ENCODE measurements around the gene NEK2.
"Not testable (repeated sequence)": the region's sequence is repeated elsewhere in the genome, so short reads cannot be mapped to it uniquely, and the experiment has no call there.

Gene NEK2

DNA sequence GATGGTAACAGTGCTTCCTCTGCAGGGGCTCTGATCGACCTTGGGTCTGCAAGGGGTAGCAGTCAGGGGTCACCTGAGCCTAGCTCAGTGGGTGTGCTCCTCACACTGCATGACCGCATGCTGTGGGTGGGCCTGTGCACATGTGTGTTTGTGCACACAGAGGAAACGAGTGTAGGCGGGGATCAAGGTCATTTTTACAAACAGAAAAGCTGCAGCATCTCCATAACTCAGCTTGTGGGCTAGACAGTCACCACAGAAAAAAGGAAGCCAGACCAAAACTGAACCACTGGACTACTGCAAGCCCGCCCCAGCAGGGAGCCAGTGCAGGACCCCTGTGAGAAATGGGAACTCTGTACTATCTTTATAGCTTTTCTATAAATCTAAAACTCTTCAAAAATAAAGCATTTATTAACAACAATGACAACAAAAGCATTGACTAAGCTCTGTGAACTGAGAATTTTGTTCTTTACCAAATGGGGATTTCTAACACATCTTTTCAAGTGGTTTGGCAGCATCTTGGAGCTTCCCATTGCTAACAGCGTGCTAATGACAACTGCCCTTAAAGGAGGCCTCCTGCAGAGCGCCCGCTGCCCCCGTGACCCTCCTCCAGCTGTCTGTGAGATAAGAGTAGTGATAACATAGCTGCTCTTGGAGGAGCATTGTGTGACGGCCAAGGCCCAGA is 19.9 kb upstream of the NEK2 start:
- DNase-seq (ENCODE audit: low read depth) = no peak

DNA sequence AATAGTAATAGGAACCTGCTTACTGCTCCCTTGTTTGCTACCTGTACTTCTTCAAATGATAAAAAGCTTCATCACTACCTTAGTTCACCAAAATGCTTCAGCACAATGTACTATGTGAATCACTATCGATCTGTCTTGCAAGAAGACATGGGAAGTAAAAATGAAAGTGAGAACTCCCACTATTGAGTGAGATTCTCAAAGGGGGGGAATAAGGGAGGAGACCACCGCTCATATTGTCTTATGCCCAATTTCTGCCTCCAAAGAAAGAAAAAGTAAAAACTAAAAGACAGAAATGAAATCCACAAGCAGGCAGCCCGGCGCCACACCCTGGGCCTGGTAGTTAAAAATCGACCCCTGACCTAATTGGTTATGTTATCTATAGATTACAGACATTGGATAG is 18.5 kb upstream of the NEK2 start:
- not testable (repeated sequence) for DNase-seq (ENCODE audit: low read depth)

DNA sequence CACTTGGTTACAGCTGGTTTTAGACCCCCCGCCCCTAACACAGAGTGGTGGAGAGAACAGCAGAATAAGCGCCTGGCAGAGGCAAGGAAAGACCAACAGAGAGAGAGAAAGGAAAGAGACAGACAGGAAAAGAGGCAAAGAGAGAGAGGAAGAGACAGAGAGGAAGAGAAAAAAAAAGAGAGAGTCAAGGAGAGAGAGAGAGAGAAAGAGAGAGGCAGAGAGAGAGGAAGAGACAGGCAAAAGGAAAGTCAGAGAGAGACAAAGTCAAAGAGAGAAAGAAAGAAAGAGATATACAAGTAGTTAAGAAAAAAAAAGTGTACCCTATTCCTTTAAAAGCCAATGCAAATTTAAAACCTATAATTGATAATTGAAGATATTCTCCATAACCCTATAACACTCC is 13.0 kb upstream of the NEK2 start:
- DNase-seq (ENCODE audit: low read depth) = no peak

DNA sequence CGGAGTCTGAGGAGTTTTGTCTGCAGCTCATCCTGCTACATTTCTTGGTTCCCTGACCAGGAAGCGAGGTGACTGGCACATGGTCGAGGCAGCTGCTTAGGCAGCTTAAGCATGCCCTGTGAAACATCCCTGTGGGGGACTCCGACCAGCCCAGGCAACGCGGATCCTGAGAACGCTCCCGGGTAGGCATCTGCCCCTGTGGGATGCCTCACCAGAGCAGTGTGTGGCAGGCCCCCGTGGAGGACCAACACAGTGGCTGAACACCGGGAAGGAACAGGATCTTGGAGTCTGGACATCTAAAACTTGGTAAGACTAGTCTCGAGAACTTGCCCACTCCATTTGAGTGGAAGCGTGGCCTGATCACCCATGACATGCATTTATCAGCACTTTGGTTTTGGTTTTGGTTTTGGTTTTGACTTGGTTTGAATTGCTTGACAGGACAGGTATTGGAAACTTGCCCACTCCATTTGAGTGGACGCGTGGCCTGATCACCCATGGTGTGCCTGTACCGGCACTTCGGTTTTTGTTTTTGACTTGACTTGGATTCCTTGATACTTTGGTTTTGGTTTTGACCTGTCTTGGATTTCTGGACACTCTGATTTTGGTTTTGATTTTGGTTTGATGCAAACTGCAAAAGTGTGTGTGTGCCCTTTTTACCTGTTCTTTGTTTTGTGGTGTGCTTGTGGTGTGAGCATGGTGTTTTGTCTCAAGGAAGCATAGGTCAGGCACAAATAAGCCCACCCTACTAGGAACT is 12.2 kb upstream of the NEK2 start:
- DNase-seq (ENCODE audit: low read depth) = no peak

DNA sequence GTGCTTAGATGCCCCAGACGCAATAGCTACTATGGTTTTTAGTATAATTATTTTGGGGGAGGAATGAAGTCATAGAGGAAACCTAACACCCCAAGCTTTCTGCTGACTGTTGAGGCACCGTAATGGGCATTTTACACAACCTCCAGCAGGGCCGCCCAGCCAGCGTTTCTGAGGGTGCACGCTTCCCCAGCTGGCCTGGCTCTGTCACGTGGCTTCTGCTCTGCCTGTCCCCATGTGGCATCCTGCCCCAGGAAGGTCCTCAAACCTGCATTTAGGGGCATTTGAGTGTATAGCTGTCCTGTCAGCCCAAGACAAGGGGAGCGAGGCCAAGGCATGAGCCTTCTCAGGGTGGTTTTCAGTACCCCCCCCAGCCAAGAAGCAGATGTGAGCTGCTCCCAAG is 10.4 kb upstream of the NEK2 start:
- no peak for DNase-seq (ENCODE audit: low read depth)

DNA sequence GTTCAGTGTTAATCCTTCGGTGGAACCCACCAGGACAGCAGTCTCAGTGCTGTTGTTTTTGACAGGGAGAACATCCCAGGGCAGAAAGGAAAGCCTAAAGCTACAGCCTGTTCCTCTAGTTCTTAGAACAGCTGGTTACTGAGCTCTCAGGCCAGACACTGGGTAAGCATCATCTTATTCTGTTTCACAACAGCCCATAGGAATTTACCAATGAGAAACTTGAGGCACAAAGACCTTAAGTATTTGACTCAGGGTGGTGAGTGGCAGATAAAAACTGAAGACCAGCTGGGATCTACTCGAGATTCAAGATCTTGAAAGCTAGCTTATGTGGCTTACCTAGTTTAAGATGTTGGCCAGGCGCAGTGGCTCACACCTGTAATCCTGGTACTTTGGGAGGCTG is 9.4 kb upstream of the NEK2 start:
- DNase-seq (ENCODE audit: low read depth) = no peak

DNA sequence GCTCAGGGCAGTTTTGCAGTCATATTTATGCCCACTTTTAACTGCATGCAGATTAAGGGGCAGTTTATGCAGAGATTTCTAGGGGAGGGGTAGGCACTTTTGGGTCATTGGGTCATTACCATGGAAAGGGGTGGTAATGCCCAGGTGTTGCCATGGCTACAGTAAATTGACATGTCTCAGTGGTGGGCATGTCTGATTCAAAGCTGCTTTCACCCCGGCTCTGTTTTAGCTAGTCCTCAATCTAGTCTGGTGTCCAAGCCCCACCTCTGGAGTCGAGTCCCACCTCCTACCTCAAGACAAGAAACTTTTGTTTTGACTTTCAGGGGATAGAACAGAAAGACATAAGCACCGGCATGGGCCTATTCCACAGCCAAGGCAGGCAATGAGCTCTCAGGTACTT is 8.9 kb upstream of the NEK2 start:
- DNase-seq (ENCODE audit: low read depth) = no peak

DNA sequence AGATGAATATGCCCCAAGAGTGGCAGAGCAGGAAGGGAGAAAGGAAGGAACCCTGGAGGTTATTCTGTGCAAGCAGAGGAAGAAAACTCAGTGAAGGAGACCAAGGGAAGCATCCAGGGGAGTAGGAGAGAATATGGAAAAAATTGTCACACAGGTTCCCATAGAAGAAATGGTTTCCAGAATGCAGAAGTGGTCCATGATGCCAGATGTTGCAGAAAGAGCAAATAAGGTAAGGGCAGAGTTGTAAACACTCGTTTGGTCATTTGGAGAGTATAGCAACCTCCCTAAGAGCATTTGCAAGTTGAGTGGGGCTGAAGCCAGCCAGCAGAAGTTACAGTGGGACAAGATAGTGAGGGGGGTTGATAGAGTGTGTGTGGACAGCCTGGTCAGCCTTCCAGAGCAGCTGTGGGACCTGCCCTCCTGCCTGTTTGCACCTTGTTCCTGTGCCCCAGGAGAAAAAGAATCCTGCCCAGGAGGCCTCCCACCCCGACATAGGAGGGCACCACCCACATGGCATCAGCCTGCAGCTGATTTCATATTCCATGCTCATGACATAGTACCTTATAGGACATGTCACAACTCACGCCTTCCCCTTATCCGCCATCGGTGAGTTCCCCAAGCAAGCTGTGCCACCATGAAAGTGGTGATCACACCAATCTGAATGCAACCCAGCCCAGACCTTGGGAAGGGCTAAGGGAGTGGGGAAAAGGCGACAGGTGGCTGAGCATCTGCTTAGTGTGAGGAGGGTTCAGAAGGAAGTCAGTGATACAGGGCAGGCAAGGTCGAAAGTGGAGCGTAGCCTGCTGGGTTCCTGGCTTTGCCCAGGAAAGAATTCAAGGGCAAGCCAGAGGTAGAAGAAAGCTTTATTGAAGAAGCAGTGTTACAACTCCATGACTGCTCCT is 8.2 kb upstream of the NEK2 start:
- DNase-seq (ENCODE audit: low read depth) = no peak

DNA sequence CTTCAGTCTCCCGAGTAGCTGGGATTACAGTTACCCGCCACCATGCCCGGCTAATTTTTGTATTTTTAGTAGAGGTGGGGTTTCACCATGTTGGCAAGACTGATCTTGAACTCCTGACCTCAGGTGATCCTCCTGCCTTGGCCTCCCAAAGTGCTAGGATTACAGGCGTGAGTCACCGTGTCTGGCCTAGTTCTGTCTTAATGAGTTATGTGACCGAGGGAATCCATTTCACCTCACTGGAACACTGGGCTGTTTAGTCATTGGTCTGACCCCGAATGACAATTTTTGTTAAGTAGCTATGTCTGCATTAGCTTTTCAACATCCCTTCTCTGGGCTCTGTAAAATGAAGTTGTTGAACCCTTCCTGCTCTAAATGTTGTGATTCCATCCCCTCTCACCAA is 6.8 kb upstream of the NEK2 start:
- DNase-seq (ENCODE audit: low read depth) = not testable (repeated sequence)

DNA sequence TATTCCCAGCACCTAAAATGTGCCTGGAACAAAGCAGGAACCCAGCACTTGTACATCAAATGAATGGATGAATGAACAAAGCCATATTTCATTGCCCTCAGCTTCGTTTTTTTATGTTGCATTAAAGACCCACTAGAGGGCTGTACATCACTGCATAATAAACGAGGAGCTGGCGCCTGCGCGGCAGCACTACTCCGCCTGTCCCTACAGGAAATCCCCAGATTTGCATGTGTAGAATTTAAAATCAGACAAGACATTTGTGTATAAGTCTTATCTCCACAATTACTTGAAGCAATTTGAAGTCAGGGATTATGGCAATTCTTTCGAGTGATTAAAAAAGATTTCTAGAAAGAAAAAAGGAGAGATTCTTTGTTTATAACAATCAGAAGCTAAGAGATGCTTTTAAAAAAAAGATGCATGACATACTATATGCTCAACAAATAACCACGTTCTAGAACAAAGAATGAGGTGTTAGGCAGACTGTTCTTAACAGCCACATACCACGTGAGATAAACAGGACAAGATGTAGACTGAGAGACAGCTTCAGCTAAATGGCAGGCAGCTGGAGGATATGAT is 5.4 kb upstream of the NEK2 start:
- peak; percentile 62 for DNase-seq (ENCODE audit: low read depth)

DNA sequence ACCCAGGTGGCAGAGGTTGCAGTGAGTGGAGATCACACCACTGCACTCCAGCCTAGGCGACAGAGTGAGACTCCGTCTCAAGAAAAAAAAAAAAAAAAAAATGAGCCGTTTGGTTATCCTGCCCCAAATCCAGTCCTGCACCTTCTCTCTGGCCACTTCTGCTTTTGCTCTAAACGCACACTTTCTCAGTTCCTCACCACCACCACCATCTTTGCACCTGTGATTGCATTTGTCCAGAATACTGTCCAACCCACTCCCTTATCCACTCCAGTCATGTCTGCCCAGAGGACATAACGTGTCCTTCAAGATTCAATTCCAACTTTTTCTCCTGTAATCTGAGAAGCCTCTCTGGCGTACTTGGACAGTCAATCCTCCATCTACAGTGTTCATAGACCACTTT is 2.2 kb upstream of the NEK2 start:
- no peak for DNase-seq (ENCODE audit: low read depth)

DNA sequence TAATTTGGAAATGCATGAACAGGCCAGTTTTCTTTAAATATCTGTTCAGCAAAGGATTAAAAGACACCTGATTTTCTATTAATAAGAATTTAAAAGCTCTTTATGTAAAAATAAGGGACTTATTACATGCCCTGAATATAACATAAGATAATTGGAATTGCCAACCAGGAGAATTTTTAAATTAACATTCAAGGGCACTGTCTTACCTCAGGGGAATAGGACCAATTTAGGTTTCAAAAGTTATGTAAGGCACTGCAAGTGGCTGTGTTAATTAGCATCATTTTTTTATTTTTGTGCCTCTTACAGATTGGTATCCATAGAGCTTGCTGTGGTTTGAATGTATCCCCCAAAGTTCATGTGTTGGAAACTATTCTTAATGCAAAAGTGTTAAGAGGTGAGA is 1.3 kb upstream of the NEK2 start:
- no peak for DNase-seq (ENCODE audit: low read depth)

DNA sequence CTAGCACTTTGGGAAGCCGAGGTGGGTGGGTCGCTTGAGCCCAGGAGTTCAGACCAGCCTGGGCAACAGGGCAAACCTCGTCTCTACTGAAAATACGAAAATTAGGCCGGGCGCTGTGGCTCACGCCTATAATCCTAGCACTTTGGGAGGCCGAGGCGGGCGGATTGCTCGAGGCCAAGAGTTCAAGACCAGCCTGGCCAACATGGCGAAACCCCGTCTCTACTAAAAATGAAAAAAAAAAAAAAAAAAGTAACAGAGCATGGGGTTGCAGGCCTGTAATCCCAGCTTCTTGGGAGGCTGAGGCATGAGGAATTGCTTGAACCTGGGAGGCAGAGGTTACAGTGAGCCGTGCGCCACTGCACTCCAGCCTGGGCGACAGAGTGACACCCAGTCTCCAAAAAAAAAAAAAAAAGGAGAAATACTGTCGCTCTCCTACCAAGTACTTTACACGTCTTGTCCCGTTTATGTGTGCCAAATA is 724 bp upstream of the NEK2 start:
- no peak for DNase-seq (ENCODE audit: low read depth)

DNA sequence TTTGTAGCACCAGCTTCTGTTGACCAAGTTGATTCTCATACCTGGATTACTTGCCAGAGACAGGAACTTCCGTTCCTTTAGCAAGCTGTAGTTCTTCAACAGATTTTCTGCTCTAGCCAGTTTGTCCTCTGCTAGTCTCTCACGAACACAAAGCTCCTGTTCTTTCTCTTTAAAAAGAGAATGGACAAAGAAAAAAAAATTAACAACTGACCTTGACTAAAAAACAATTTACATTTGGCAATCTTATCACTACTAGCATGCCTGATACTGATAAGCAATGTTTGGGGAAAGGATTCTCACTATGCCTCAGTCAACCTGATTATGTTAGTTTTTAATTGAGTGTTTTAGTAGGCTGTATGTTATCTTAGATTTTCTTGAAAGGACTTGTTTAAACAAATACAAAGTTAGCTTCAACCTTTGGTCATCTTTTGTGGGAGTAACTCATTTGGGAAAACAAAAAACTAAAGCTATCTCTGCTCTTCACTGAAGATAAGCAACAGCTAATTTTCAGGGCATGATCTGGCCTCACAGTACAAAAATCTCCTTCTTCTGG is 8.3 kb downstream of the NEK2 start:
- no peak for DNase-seq (ENCODE audit: low read depth)

DNA sequence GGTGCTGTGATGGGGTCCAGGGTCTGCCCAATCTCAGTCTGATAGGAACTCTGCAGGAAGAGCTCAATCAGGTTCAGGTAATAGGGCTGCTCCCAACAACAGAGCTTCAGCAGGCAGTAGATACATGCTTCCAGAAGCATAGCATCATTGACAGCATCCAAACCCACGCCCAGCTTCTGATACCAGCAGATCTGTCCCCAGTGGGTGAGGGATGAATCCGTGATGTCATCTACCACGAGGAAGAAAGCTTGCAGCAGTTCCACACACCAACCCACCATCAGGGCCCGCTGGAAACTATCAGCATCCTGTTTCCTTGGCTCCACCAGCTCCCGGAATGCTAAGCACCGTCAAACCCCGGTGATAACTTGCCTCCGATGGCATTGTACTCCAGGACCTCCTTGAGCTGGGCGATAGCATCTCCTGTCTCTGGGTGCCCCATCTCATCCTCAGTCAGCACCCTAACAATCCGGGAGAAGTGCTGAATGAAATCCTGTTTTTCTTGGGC is 14.7 kb downstream of the NEK2 start:
- DNase-seq (ENCODE audit: low read depth) = no peak

DNA sequence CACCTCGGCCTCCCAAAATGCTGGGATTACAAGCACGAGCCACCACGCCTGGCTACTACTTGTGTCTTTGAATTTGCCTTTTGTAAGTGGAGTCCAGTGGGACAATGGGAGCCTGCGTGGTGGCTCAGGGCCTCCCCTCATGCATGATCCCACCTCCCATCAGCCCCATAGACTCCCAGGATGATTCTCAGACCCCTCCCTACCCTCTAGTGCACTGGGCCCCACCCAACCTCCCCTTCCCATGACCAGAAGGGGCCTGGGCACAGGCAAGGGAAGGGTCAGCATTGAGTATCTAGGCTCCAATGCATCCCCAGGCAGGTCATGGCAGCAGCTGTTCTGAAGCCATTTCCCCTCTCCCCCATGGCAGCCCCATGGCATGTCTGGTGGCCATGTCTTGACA is 18.7 kb downstream of the NEK2 start:
- DNase-seq (ENCODE audit: low read depth) = no peak

DNA sequence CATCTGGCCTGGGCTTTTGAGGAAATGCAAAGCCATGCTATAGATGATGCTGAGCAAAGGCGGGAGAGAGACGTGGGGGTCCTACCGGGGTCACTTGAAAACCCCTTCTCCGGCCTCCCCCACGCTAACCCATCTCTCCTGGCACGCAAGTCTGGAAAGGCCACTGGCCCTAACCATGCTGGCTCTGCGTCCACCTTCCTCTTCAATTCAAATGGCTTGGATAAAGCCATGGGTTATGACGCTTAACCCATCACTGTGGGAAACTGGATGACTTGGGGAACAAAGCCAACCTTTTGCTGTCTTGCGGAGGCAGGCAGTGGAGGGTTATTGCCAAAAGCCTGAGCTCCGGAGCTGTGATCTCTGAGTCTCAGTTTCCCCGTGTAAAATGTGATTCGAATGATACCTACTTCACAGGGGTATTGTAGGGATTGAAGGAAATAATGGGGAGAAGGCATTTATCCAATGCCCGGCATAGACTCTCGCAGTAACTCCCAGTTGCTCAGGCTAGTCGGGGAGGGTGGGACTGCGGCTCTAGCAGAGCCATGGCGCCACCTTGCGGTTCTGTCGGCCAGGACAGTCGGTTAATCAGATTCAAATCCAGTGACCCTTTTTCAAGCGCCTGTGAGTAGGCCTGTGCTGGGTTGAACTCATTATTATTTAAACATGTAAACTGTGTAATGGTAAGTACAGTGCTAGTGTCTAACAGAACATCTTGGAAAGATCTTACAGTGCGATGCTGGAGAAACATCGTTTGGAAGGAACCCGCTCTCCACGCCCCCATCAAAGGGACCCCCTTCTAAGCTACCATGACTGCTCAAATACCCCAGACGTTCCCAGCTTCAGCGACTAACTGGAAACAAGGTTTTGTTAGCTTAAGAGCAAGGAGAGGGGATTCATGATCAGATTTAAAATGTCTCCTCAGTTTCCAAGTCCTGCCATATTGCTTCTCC is 20.3 kb downstream of the NEK2 start:
- peak; percentile 75 for DNase-seq (ENCODE audit: low read depth)

DNA sequence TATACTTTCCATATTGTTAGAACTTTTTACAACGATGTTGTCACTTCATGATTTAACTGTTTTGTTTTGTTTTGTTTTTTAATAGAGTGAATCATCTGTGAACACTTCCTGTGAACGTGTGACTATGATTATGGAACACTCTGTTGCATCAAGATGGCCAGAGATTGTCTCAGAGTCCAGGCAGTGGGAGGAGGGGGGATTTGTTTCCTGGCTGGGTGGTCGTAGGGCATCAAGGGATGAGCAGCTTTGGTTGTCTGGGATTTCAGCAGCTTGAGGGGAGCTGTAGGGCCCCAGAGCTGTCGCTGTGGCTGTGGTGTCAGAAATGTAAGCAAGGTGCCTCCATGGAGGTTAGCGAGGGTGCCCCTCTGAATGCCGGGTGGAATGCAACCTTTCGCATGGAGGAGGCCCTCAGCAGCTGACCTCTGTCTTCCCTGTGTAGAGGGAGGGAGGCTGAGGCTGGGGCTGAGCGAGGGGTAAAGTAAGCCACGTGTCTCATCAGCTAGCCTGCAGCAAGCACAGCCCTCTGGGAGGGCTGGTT is 21.4 kb downstream of the NEK2 start:
- DNase-seq (ENCODE audit: low read depth) = no peak

DNA sequence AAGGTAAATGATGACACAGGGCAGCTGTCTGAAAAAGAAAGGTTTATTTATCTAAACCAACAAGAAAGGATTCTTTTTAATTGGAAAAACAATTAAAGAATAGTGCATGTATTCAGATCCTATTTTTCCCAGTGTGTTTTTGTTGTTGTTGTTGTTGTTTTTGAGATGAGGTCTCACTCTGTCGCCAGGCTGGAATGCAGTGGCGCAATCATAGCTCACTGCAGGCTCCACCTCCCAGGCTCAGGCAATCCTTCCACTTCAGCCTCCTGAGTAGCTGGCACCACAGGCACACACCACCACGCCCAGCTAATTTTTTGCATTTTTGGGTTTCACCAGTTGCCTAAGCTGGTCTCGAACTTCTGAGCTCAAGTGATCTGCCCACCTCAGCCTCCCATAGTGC is 22.1 kb downstream of the NEK2 start:
- no peak for DNase-seq (ENCODE audit: low read depth)

DNA sequence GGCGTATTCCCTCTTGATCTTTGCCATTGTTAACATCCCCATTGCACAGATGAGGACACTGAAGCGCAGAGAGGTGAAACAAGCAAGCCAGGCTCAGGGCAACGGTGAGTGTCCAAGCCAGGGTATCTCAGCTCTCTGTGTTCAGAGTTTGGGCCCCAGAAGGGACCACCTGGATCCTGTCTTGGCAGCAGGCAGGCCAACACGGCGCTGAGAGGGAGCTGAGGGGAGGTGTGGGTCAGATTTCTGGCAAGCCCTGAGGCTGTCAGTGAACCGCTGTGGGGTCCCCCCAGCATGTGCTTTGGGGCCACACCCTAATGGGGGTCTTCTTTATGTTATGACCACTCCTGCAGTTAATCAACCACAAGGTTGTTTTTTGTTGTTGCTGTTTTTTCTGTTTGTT is 23.1 kb downstream of the NEK2 start:
- no peak for DNase-seq (ENCODE audit: low read depth)
